Neural cell (in vitro differentiated cells): Measurements from ENCODE around the gene AK5.

Experiments used
- MXI1 ChIP-seq: fragments of 450-650 bp; conservative IDR thresholded peaks from 2 replicates; pipeline ENCODE4 v1.6.1; 2014; ENCODE audit warnings: antibody characterized with exemption, mild to moderate bottlenecking; ENCODE audit not compliant: poor library complexity, severe bottlenecking
- RAD21 ChIP-seq: fragments of 450-650 bp; conservative IDR thresholded peaks from 2 replicates; pipeline ENCODE4 v1.6.1; 2014; ENCODE audit warnings: antibody characterized with exemption, mild to moderate bottlenecking, moderate library complexity
- SMC3 ChIP-seq: fragments of 450-650 bp; conservative IDR thresholded peaks from 2 replicates; pipeline ENCODE4 v1.6.1; 2014; ENCODE audit warnings: antibody characterized with exemption, mild to moderate bottlenecking, moderate library complexity; ENCODE audit not compliant: poor library complexity
- TF ChIP-seq, protein P1 (sequence below): fragments of 450-650 bp; IDR thresholded peaks from 2 replicates; pipeline ENCODE4 v1.5.1; 2014; ENCODE audit warnings: antibody characterized with exemption, mild to moderate bottlenecking, moderate library complexity; ENCODE audit not compliant: poor library complexity, severe bottlenecking
- TF ChIP-seq, protein P2 (sequence below): IDR thresholded peaks from 2 replicates; pipeline ENCODE4 v1.6.1; 2012; ENCODE audit warnings: borderline replicate concordance

DNA sequence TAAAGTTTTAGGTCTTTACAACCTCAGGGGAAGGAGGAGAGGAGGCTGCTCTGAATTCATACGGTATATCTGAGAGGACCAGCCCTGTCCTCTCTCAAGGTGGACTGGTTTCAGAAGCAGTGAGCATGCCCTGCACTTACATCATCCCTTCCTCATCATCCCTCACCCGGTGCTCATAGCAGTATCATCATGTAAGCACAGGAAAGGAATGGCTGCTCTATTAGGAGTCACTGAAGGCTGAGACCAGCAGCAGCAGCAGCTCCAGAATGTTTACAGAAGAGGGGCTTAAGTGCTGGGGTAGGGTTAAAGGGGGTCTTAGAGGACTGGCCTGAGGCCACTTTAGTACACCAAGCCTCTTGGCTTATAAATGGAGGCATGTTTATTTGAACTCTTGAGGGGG, 185.9 kb downstream of the AK5 start:
- TF ChIP-seq SMC3 (no peak), MXI1 (no peak), RAD21 (no peak)
- TF ChIP-seq, protein P1, sequence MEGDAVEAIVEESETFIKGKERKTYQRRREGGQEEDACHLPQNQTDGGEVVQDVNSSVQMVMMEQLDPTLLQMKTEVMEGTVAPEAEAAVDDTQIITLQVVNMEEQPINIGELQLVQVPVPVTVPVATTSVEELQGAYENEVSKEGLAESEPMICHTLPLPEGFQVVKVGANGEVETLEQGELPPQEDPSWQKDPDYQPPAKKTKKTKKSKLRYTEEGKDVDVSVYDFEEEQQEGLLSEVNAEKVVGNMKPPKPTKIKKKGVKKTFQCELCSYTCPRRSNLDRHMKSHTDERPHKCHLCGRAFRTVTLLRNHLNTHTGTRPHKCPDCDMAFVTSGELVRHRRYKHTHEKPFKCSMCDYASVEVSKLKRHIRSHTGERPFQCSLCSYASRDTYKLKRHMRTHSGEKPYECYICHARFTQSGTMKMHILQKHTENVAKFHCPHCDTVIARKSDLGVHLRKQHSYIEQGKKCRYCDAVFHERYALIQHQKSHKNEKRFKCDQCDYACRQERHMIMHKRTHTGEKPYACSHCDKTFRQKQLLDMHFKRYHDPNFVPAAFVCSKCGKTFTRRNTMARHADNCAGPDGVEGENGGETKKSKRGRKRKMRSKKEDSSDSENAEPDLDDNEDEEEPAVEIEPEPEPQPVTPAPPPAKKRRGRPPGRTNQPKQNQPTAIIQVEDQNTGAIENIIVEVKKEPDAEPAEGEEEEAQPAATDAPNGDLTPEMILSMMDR: no peak
- TF ChIP-seq, protein P2, sequence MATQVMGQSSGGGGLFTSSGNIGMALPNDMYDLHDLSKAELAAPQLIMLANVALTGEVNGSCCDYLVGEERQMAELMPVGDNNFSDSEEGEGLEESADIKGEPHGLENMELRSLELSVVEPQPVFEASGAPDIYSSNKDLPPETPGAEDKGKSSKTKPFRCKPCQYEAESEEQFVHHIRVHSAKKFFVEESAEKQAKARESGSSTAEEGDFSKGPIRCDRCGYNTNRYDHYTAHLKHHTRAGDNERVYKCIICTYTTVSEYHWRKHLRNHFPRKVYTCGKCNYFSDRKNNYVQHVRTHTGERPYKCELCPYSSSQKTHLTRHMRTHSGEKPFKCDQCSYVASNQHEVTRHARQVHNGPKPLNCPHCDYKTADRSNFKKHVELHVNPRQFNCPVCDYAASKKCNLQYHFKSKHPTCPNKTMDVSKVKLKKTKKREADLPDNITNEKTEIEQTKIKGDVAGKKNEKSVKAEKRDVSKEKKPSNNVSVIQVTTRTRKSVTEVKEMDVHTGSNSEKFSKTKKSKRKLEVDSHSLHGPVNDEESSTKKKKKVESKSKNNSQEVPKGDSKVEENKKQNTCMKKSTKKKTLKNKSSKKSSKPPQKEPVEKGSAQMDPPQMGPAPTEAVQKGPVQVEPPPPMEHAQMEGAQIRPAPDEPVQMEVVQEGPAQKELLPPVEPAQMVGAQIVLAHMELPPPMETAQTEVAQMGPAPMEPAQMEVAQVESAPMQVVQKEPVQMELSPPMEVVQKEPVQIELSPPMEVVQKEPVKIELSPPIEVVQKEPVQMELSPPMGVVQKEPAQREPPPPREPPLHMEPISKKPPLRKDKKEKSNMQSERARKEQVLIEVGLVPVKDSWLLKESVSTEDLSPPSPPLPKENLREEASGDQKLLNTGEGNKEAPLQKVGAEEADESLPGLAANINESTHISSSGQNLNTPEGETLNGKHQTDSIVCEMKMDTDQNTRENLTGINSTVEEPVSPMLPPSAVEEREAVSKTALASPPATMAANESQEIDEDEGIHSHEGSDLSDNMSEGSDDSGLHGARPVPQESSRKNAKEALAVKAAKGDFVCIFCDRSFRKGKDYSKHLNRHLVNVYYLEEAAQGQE: no peak
